NK-92 (cell line): ENCODE data around the gene BTN1A1.
"Not testable (repeated sequence)": the region's sequence is repeated elsewhere in the genome, so short reads cannot be mapped to it uniquely, and the experiment has no call there.

Source experiments
- DNase-seq: peaks from one replicate; lab custom pipeline; 2025; ENCODE audit not compliant: unreplicated experiment; lab: John Stamatoyannopoulos, UW

BTN1A1 gene

DNA sequence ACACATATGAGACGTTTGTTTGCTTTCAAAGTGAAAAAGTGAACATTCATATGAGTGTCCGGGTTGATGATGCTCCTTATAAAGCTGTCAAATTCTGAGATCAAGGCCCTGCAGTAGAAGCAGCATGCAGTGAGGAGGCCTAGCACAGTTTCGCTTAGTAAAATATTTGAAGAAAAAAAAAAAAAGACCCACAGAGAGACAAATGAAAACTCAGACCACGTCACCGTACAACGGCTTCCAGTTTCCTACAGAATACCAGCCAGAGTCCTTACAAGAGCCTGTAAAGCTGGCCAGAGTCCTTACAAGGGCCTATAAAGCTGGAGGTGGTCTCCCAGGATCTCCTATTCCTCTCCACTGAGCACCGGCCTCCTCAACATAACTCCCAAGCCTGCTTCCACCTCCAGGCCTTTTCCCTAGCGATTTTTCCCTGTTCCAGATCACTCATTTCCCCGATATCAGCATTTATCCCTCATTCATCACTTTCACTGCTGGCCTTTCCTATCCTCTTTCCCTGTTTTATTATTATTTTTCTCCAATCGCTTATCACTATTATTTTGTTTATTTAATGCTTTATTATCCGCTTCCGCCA, 36.6 kb downstream of the BTN1A1 start:
- DNase-seq = no peak

GRCh38 chr6:26537160-26537845, 37.2 kb downstream of the BTN1A1 start:
- DNase-seq = peak; percentile 65

GRCh38 chr6:26537846-26538571, 37.9 kb downstream of the BTN1A1 start, which contains the start of gene HMGN4:
TSS of gene HMGN4 (plus strand) at chr6:26538366. CDS start at chr6:26545207, 6,841 bp downstream.
- peak; percentile 34 for DNase-seq

DNA sequence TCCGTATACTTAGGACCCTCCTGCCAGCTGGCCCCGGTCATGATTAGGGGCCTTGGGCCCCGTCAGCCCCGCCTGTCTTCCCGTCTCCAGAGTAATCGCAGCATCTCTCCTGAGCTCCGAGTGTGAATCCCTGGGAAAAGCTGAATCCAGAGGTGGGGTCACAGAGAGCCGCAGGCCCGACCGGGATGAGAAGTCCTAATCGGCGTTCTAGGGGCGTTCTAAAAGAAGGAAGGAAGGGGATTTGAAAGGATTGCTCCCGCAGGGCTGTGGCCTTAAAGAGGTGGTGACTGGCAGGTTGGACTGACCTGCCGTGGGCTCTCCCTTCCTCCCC, 38.4 kb downstream of the BTN1A1 start:
- DNase-seq = no peak

DNA sequence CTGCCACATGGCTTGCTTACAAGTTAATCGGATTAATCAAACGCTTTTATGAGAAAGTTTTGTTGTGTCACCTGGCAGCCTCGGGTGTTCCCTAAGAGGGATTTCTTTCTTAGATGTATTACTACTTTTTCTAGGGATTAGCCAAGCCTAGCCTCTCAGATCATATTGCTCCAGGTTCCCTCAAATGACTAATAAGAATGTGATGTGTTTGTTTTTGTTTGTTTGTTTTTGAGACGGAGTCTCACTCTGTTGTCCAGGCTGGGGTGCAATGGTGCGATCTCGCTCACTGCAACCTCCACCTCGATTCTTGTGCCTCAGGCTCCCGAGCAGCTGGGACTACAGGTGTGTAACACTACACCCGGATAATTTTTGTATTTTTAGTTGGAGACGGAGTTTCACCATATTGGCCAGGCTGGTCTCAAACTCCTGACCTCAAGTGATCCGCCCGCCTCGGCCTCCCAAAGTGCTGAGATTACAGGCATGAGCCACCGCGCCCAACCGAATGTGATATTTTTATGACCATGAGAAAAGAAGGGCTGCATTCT, 39.0 kb downstream of the BTN1A1 start:
- no peak for DNase-seq

DNA sequence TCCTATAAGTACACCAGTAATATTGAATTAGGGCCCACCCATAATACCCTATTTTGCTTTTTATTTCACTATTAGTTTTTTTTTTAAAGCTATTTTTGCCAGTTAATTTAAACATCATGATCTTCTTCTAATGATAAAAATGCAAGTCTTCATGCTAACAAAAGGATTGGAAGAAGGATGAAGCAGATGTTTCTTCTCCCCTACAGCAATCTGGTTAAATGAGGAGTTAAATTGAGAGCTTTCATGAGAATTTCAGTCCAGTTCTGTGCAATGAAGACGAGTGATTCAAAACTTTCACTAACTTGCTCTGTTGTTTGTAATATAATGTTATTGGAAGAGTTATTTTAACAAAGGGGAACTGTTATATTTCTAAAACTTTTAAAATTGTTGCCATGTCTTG, 41.5 kb downstream of the BTN1A1 start:
- no peak for DNase-seq

DNA sequence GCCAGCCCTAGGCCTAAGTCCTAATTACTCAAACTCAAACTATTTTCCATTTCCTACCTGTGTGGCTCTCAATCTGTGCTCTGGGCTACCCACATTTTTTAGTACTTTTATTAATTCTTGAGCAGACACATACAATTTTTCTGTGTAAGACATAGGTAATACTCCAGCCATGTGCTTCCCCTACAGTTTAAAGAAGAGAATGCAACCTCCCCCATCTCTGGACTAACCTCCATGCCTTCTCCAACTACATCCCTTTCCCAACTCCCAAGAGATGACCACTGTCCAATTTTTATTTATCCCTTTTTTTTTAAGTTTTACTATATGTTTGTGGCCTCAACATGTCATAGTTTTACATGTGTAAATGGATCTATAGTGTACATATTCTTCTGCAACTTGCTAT, 43.9 kb downstream of the BTN1A1 start:
- no peak for DNase-seq

DNA sequence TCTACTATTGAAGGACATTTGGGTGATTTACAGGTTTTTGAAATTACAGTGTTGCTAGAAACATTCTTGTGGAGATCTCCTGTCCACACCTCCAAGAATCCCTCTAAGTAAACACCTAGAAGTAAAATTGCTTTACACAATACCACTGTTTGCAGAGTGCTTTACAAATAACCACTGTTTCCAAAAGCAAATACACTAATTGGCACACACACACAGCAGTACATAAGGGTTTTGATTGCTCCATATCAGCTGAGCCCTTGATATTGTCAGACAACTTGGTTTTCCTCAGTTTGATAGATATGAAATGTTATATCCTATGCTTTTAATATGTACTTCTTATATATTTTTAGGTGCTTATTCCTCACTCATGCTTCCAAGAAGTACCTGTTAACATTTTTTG, 44.4 kb downstream of the BTN1A1 start:
- DNase-seq = no peak

DNA sequence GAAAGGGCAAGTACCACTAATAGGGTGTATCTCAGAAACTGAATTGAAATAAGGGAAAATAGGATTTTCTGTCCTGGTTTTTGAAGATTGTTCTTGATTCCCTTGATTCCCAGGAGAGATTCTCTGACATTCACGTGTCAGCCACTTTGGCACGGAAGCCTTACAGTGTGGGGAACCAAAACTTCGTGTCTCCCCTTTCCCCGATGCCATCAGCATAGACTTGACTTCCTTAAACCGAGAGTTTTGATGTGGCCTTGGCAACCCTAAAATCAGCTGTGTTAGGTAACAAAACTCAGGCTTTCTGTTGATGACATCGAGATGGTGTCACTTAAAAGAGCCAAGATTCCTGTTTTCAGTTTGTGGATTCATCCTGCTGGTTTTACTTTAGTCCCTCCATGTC, 45.5 kb downstream of the BTN1A1 start:
- DNase-seq = no peak

DNA sequence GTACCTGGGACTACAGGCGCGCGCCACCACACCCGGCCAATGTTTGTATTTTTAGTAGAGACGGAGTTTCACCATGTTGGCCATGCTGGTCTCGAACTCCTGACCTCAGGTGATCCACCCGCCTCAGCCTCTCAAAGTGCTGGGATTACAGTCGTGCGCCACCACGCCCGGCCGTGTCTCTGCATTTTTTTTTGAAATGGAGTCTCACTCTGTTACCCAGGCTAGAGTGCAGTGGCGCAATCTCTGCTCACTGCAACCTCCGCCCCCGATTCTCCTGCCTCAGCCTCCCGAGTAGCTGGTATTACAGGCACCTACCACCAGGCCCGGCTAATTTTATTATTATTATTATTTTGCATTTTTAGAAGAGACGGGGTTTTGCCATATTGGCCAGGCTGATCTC, 47.3 kb downstream of the BTN1A1 start:
- DNase-seq = not testable (repeated sequence)

DNA sequence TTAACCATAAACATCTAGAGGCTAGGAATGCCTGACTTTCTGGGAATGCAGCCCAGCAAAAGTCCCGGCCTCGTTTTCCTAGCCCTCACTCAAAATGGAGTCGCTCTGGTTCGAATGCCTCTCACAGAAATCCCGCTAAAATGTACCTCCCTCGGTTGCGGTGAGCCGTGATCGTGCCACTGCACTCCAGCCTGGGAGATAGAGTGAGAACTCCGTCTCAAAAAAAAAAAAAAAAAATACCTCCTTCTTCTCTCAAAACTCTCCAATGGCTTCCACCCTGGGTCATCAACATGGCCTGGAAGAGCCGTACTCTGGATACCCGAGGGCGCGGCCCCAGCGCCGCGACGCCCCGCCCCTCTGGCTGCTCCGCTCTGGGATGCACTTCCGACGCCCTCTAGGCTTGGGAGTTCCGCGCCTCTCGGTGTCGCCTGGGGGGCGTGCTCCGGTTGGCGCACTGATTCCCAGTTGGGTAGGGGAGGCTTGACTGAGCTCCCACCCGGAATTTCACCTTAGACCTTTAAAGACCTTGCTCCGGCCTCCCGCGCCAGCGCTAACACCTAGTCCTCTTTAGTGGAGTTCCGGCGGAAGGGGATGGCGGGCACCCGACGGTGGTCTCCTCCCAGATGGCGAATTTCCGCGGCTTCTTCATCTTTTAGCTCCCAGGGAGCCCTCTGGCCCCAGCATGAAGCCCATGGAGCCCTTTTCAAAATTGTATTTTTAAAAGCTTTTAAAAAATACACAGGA, 50.3 kb downstream of the BTN1A1 start:
- no peak for DNase-seq

DNA sequence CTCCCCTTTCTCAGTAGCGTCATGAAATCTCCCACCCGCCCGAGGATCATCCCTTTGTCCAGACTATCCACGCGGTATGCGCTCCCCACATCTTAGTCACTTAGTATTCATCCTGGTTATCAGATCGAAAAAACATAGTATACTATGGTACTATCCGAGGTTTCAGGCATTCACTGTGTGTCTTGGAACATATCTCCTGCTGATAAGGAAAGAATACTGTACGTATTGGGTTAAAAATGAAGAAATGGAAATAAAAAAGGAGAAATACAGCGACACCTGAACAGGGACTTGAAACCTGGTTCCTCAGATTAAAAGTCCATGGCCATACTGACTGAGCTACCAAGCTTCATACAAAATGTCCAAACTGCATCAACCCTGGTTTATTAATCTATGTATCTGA, 52.1 kb downstream of the BTN1A1 start:
- no peak for DNase-seq

DNA sequence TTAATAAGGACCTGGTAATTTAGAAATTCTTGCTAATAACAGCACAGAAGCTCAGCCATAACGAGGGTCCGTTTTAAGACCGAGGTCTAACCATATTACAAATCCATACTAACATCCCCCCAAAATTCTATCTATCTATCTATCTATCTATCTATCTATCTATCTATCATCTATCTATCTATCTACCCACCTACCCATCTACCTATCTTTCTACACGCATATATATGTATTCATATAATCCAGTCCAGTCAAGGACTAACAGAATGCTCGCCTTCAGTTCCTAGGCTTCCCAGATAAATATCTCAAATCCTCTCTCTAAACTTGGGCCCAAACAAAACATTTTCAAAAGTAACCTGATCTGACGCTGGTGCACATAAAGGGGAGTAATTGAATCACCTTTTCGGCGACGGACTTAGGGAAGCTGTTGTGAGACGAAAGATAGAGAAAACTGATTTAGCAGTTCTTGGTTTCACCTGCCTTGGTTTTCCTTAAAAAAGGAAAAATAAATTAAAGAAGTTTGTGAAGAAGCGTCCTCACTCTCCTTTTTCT, 52.6 kb downstream of the BTN1A1 start:
- no peak for DNase-seq

DNA sequence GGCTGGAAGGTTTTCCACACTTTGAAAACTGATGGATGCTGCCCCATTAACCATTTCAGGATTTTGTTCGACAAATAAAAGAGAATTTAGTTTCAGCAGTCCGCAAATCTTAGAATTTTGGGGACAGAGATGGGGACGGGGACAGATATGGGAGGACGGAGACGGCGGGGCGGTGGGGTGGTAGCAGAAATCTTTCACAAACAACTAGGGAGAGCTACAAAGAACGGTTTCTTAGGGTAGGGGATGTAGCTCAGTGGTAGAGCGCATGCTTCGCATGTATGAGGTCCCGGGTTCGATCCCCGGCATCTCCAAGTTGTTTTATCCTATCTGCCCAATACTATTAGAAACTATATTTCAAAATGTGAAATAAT, 53.1 kb downstream of the BTN1A1 start:
- no peak for DNase-seq

DNA sequence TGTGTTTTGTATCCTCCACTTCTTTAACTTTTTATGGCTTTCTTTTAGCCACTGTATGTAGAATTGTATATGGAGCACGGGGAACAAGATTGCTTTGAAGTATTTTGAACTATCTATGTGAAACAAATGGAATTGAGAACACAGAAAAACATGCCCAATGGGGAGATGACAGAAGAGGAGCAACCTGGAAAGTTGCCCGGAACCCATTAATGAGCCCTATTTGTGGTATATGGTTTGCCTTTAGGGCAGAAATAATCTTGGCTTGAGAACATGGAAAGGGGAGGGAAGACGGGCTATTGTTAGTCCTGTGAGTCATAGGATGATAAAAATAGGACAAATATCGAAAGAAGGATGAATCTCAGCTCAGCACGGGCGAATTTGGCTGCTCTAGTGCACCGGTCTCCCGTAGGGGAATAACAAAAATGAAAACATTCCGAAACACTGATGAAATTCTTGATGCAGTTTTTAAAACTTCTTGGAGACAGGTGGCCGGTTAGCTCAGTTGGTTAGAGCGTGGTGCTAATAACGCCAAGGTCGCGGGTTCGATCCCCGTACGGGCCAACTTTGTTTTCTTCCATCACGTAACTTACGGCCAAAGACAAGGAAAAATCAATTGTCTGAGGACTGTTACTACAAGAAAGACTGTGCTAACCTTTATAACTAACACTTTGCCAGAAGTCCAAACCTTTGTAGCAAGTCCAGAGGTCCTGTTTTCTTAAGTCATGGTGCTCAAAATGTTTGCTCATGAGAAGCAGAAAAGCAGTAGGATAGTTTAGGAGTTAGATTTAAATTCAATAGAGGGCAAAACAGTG, 53.7 kb downstream of the BTN1A1 start:
- no peak for DNase-seq

GRCh38 chr6:26554447-26554696, 54.3 kb downstream of the BTN1A1 start:
- no peak for DNase-seq

GRCh38 chr6:26554697-26555504, 54.8 kb downstream of the BTN1A1 start:
- no peak for DNase-seq

DNA sequence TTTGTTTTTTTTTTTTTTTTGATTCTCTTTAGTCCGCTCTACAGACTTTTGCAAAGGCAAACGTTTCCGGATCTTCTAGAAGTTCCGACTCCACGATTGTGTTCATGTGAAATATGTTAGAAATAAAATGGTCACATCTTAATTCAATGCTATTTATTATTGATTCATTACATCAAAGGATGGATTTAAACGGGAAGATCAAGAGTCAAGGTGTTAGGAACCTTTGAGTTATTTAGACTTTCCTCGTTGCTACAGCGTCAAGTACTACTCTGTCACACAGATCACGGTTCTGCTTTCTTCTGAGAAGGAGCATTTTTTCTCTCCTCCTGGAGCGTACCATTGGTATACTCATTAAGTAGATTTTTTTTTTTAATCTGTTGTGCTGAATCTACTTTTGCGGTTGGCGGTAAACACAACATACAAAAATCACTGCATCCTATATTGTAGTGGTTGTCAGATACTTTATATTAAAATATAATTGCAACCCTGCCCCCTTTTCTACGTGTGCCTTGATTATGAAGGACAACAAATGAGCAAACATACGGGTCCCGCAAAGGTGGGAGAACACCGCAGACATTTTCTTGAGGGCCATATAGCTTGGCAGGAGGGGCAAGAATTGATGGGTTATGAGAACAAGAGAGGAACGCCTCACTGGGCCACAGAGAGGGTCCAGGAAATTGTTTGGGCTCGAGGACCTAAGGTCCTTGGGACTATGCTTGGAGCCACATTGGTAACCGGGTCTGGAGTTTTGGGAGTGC, 55.6 kb downstream of the BTN1A1 start:
- no peak for DNase-seq
